ENCODE results near the gene RAC2.

RAC2 gene

DNA sequence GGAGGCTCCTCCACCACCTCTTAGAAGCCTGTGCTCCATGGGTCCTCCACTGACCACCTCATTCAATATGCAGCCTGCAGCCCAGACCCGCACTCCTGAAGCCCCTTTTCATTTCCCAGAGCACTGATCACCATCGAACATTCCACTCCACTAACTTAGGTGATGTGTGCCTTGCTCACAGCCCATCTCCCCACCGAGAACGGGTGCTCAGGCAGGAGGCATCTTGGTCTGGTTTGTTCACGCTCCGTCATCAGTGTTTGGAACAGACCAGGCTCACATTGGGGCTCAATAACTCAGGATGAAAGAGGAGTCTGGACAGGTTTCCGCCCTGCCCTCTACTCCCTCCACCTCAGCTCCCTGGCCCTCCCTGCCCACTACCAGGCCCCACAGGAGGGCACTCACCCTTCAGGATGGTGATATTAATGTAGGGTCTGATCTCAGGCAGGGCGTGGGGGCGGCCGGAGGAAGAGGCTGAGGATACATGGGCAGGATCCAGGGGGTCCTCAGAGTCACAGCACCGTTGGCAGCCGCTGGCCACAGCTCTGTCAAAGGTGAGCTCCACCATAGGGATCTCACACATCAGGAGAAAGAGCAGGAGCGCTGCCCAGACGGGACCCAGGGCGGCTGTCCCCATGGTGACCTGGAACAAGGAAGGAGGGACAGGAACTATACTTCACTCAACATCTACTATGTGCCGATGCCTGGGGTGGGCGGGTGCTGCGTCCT is 59.1 kb downstream of the RAC2 start:
- DNase-seq = no peak

DNA sequence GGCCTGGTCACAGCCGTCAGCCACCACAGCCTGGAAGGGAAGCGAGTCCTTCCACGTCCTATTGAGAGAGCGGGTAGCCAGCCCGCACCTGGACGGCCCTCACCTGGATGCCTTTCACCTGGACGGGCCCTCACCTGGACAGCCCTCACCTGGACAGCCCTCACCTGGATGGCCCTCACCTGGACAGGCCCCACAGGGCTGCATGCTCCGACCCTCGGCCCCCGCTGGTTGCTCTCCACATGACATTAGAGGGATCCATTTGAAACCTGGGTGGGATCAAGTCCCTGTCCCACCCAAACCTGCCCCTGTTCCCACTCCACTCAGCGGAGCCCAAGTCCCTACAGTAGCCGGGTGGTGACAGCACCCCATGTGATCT is 59.7 kb downstream of the RAC2 start:
- DNase-seq = no peak

DNA sequence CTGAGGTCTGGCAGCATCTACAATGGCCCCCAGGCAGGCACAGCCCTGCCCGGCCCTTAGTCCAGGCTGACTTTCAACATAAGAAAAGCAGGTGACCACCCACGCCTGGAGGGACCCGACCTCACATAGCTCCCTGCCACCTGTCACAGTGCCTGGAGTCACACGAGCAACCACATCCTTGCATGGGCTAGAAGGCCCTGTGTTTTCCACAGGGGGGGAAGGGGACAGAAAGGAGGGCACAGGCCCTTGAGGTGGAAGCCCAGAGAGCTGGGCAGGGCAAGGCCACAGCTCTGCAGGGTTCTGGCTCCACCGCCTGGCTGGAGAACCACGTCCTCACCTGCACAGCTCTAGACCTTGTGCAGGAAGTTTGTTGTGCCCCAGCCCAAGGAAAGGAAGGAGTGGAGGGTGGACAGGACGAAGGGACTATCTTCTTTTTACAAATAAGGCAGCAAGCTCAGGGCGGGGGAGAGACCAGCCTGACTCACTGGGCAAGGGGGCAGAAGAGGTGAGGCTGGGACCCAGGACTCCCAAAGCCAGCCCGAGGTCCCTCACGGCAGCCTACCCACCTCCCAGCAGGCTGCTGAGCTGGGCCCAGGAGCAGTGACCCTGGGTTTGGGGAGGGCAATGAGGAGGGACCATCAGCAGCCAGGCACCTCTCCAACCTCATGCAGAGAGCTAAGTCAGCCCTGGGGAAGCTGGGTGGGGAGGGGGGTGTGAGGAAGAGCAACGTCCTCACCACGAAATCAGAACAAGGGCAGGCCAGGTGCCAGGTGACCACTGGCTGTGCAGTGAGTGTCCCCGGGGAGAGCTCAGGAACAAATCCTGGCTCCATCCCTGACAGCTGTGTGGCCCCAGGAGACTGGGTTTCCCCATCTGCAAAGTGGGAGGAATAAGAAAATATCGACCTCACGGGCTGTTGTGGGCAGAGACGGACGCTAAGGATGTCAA is 60.4 kb downstream of the RAC2 start:
- no peak for DNase-seq

DNA sequence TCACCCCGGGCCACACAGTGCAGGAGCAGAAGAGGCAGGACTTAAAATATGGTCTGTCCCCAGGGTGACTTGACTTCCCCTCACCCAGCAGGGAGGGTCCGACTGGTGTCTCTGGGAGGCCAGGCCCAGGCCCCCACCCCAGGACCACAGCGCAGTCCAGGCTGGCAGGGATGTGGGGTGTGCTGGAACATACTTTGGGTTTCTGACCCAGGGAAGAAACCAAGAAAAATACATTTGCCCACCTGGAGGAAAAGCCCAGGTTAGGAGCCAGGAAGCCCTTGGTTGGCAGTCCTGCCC is 61.2 kb downstream of the RAC2 start:
- no peak for DNase-seq

DNA sequence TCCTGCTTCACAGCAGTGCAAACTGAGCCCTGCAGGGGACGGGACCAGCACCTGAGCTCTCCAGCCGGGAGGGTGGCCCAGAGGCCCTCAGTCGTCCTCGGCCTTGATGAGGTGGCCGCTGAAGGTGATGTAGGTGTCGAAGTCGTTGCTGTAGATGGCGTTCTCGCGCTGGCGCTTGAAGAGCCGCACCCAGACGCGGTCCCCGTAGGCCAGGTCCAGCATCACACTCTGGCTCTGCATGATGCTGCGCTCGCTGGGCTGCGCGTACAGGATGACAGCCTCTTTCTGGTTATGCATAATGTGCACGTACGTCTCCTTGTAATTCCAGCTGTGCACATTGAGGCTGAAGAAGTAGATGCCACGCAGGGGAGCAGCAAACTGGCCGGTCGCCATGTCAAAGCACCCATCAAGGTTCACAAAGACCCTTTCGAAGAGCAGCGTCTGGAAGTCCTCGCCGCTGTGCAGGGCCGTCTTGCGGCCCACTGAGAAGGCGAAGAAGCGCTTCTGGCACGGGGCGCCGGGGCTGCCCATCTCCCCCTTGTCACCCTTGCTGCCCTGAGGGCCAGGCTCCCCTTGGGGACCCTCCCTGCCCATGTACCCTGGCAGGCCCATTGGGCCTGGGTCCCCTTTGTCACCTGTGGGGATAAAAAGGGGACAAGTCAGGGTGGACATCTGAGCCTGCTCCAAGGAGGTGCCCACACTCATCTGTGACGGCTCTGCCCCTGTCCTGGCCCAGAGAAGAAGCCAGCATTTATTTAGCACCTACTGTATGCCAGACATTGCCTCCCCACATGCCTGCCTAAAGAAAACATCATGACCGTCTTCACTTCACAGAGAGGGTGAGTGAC is 61.7 kb downstream of the RAC2 start:
- no peak for DNase-seq

DNA sequence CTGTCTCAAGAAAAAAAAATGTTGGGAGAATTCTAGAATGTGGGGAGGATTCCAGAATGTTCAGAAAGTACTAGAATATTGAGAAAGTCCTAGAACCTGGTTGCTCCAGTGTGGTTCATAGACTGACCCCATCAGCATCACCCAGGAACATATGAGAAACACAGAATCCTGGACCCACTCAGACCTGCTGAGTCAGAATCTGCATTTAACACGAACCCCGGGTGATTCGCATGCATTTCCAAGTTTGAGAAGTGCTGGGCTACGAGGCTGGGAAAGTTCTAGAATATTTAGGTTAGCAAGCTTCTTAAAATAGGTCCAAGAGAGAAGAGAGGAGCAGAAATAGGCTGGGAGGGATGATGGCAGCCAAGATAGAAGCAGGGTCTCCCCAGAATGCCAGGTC is 62.4 kb downstream of the RAC2 start:
- no peak for DNase-seq

DNA sequence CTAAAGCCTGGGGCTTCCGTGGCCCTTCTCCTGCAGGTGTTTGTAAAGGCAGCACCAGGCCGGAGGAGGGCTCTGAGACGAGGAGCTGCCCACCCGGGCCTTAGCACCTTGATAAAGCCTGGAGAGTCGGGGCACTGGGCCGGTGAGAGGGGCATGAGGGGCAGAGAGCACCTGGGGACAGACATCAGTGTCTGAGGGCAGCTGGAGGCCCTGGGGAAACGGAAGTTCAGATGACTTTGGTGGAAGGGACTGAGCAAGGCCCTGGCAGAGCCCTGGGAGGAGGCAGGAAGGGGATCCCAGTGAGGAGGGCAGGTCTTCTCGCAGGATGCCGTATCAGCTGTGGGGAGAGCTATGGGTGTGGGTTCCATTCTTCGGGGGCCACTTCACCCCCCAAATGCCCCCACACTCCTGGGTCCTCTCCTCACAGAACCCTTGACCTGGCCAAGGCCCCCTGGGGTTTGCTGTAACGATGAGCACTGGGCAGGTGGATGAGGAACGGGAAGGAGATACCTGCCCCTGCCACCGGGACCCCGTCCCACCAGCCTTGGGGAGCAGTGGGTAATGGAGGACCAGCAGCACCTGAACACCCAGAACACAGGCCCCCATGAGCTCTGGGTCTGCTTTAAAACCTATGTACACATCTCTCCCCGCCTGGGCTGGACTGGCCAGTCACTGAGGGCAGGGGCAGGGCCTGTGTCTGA is 63.4 kb downstream of the RAC2 start:
- no peak for DNase-seq

DNA sequence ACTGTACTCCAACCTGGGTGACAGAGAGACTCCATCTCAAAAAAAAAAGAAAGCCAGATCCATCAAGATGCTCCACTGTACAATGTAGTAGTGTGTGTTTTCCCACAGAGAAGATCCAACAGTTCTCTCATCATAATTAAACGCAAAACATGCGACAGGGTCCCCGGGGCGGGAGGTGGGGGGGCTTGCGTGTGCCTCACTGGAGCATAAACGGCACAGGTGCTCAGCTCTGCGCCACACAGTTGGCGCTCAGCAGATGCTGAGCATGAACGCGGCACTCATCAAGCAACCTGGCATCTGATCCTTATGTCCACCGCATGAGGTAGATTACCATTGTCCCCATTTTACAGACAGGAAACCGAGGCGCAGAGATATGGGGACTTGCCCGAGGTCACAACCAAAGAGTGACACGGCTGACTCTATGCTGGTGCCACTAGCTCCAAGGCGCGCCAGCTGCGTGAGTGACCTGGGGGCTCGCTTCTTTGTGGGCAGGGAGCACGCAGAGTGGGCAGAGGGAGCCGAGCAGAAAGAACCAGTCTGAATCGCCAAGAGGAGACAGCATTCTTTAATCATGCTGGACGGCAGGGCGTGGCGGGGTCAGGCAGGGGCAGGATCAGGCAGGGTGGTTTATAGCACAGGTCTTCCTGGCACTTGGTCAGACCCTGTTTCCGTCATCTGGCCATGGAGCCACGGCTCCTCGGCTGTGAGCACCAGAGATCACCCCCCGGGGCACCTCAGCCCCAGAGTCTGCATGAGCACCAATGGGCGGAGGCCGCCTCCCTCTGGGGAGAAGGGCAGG is 64.2 kb downstream of the RAC2 start:
- no peak for DNase-seq

DNA sequence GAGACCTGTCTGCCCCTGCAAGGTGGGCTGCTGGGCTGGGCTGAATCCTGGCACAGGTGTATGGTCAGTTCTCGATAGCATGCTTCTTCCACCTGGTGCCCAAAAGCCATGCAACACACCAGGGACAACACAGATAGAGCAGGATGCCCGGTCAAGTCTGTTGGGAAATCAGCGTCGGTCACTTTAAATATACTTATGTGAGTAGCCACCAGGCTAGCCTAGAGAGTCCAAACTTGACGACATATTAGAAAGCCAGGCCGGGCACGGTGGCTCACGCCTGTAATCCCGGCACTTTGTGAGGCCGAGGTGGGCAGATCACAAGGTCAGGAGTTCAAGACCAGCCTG is 65.0 kb downstream of the RAC2 start:
- no peak for DNase-seq

DNA sequence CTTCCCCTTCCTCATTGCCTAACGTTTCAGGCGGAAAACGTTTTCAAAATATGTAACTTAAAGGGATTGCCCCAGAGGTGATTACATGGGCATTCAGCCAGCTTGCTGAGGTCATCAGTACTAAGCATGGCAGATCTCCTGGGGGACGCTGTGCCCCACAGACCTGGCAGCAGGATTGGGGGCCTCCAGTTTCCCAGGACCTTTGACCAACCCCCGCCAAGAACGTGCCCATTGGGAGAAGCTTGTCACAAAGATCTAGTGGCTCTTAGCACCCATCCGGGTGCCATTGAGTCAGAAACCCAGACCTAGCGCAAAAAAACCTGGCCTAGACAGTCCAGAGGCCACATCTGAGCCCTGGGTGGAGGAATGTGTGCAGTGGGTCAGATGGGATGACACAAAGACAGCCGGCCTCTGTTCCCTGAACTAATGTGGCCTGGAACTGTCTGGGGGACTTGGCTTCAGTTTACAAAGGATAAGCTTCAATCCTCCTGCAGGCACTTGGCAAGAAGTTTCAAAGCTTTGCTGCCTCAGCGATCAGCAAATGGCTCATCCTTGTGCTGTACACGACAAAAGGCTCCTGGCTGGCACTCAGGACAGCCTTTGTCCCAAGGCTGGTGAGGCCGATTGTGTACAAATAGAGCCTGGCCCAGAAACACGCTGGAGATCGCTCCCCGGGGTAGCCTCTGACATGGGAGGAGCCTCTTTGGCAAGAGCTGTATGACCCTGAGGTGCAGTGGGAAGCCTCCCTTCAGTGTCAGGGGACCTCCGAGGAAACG is 65.5 kb downstream of the RAC2 start:
- DNase-seq = no peak

DNA sequence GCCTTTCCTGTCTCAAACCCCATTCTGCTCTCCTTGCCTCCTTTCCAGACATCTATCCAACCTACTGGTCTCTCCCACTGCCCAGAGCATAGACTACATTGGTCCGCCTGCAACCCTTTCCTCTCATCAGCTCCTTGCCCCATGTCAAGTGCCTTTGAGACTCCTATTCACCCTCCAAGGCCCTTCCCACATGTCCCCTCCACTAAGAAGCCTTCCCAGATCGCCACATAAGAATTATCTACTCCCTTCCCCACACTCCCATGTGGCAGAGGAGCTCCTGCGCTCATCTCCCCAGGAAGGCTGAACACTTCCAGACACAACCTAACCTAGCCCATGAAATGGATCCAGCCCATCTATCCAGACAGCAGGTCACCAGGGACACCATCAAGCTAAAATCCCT is 66.3 kb downstream of the RAC2 start:
- no peak for DNase-seq

DNA sequence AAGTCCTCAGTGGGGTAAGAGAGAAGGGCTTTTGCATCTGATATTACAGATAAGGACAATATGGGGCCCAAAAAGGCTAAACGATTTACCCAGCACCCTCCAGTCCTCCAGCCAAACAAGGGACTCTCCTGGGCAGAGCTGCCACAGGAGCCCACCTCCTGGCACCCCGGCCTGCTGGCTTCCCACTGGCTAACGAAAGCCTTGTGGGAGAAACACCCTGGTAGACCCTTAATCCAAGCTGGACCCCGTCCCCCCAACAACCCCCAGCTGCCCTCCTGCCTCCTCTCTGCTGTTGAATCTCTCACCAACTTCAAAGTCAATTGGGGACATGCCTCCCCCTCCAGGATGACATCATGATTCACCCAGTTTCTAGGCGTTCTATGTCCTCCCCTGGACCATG is 66.8 kb downstream of the RAC2 start:
- DNase-seq = no peak

DNA sequence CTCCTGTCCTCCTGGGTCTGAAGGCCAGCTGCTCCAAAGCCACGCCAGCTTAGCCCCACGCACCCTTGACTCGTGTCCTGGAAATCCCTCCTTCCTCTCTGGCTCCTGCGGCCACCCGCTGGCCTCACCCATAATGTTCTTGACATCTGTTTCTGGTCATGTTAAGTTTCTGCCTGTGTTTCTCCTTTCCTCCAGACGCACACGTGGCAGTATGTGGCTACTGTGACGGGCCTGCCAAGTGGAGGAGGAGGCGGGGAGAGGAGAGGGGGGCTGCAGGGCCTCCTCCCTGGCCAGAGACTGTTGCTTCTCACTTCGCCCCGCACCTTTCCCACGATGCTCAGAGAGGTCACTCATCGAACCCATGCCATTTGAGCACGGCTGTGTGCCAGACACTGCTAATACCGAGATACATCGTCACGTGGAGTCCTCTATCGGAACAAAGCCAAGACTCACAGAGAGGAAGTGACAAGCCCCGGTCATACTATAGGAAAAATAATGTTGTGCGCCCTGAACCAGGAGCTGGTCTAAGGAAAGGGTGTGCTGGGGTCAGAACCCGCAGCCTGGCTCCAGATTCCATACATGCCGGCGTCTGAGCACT is 67.5 kb downstream of the RAC2 start:
- no peak for DNase-seq

DNA sequence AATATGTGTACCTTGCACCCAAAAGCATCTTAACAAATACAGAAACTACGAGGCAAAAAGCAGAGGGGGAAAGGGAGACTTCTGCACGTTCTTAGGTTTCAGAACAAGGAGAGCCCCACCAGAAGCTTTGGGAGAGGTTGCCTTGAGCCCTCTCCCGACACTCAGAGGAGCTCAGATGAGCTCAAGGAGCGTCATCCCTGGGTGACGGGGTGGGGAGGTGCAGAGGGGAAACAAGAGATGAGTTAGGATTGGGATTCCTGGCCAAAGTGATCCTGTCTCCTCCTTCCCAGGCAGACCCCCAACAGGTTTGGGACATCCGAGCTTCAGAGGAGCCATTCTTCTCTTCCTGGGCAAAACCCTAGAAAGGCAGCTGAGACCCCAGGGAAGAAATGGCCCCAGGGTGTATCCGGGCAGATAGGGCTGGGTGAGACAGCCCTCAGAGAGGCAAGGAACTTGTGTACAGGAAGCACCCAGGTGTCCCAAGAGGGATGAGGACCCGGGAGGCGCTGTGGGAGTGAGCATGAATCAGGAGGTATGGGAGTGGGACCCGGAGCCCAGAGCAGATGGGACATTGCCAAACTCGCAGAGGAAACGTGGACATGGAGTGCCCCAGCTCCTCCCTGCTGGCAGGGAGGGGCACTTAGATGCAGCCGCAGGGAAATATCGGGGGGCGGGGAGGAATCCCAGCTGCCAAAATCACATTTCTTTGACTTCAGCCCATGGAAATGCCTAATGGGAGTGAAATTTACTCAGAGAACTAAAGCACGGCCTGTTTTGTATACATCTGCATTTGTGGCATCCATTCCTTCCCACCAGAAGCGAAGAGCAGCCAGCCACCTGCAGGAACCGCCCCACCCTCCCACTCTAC is 68.4 kb downstream of the RAC2 start:
- no peak for DNase-seq

Measured in COR-L47 (cell line).